CD4-positive, alpha-beta T cell treated with Interferon alpha-2 for 1 hour (primary cell): Measurements from ENCODE around the gene STK32C.
A peak's percentile ranks its signal among the peaks of the same experiment; 100 is the strongest.
"Not testable (repeated sequence)": the region's sequence is repeated elsewhere in the genome, so short reads cannot be mapped to it uniquely, and the experiment has no call there.

Experiments used
- DNase-seq, 2 donors: peaks; one replicate each; pipeline ENCODE4 v3.0.0-alpha.2; 2020 to 2022

STK32C gene

GRCh38 chr10:132314881-132315280, 7.1 kb upstream of the STK32C start:
- not testable (repeated sequence) for DNase-seq

- no peak for DNase-seq
These were observed 6.6 kb upstream of the STK32C start for GRCh38 chr10:132314336-132314735.

DNA sequence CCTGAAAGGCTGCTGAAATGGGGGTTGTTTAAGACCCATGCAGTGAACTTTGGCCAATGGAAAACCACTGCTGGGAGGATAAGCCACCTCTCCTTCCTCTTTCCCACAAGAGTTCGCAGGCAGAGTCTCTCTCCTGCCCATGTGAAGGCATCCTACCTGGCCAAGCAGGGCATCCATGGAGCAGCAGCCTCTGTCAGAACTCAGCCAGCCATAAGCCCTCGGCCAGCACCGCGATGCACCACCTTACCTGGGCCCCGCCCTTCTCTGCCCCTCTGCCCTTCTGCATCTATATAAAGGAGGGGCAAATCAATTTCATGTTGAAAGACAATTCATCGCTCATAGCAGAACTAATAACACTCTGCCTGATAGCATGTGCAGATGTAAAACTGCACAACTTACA, 6.1 kb upstream of the STK32C start:
- DNase-seq: no peak

DNA sequence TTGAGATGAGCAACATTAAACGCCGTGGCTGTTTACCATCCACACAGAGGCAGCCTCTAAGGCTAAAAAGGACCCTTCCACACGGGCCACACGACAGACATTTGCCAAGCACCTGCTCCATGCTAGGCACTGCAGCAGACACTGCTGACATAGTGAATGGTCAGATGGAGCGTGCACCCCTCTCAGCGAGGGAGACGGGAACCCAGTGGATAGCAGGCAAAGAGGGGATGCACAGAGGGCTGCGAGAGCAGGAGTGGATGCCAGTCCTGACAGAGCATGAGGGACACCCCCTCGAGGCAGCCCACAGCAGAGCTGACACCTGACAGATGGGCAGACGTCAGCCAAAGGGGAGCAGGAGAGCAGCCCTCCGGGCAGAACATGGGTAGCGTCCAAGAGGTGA, 5.6 kb upstream of the STK32C start:
- DNase-seq: no peak

- DNase-seq: no peak
These were observed 3.7 kb upstream of the STK32C start for GRCh38 chr10:132311338-132311939.

- DNase-seq: no peak
These were observed 3.1 kb upstream of the STK32C start for GRCh38 chr10:132310701-132311337.

DNA sequence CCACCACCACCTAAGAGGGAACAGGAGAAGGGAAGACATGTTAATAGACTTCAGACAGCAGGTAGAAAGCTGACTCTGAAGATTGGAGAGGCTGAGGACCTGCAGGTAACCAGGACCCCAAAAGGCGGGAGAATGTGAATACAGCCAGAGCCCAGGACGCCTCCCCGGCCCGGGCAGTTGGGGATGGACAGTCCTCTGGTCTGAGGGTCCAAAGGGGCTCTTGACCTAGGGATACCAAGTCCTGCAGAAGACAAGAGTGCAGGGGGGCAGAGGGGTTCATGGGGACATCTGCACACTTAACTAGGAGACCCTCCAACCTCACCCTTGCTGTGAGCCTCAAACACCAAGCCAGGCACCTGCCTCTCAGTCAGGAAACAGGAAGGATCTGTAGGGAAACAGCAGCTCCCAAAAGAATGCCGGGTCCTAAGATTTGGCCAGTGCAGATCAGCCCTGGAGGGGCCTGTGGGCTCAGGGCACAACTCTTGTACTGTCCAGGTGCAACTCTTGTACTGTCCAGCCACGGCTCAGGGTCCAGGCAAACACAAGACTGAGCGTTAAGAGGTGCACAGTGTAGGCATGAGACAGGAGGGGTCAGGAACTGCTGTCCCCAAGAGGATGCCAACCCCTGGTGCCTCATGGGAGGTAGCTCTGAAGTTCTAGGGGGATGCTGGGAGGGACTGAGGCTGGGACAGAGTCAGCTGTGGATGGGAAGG, 2.3 kb upstream of the STK32C start:
- no peak for DNase-seq

GRCh38 chr10:132309471-132309865, 1.7 kb upstream of the STK32C start:
- DNase-seq: no peak

- DNase-seq: no peak
These were observed 1.1 kb upstream of the STK32C start for GRCh38 chr10:132308587-132309470.

- DNase-seq: peak in 1 of 2 donors; percentile 41
These were observed 642 bp downstream of the STK32C start for GRCh38 chr10:132306864-132307751.

GRCh38 chr10:132306343-132306685, 1.4 kb downstream of the STK32C start:
- DNase-seq: no peak

DNA sequence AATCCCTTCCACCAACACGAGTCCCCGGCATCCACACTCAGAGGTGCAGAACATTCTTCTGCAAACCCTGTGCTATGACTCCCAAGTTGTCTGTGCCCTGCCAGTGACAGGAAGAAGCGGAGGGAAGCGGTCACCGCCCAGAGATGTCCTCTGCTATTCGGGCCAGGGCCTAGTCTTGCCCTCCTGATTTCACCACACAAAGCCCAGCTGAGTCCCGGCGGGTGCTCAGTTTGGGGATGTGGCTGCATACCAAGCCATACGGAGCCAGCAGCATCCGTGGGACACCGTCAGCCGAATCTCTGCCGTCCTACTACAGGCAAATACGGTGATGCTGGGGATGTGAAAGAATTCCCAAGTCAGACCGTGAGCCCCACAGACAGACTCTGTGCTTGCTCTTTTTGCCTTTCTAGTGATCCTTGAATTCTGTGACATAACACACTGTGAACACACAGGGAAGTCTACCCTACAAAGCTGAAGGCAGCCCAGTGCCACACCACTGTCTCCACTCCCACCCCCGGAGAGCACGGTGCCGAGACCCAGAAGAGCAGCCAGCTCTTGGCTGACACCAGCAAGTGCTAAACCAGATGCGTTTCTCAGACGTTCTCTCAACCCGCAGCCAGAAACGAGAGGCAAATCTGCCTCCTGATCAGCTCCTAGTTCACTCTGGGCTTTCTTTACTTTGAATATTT, 2.0 kb downstream of the STK32C start:
- no peak for DNase-seq

GRCh38 chr10:132304756-132305509, 2.8 kb downstream of the STK32C start:
- DNase-seq: no peak

DNA sequence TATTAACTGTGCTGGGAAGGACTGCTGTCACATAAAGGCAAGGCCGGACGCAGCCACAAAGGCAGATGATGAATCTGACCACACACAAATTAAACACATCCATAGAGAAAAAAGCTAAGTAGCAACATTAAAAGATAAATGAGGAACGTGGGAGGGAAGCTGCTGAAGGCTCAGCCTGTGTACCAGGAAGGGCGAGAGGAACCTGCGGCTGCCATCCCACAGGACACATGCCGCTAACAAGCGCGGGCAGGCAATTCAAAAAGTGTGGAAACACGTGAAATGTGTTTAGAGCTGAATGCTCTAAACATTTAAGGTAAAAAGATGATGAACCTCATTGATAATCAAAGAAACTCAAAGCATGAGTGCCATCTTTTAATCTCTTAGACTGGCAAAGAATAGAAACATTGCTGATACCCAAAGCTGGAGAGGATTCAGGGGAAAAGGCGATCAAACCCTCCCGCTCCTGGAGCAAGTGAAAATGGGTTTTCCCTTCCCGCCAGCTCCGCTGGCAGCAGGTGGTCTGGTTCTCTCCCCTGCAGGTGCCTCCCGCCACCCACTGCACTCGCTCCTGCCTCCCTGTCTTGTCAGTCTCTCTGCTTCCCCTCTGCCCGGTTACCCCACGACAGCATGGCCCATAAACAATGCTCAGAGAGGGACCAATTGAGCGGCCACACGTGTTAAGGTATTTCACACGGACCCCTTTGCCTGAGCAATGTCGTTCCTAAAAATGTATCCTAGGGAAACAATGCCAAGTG, 4.2 kb downstream of the STK32C start:
- DNase-seq: no peak

DNA sequence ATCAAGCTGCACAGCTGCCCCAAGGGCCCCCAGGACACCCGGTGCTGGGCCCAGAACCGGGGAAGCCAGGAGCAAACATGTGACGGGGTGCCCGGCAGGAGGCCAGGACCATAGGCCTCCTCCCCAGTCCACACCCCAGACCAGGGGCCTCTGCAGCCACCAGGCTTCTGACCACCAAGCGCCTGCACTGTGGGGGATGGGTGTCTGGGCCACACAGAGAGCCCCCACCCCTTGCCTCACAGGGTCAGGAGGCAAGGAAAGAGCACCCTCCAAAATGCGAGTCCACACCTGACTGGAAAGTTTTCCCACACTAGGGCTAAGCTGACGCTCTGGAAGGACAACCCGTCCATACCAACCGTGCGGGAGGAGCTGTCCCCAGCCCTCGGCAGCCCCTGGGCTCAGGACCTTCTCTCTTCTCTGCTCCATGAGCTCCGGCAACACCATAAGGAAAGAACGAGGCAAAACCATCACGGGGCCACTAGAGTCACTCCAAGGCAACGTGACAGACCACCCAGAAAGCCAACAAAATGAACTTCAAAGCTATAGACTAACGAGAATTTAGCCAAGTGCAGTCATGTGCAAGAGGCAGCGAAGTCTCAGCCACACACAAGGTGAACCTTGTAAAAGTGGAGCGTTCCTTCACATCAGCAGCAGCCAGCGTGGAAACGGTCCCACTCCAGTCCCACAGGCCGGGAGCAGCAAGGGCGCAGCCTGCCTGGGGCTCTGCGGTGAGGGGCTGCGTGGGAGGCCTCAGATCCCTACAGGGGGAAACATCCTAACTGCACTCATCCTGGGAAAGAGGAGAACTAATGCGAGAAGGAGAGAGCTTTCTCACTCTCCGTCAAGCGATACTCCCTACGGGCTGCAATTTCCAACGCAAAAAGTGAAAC, 5.1 kb downstream of the STK32C start:
- no peak for DNase-seq

GRCh38 chr10:132301371-132302330, 6.1 kb downstream of the STK32C start:
- DNase-seq: no peak

DNA sequence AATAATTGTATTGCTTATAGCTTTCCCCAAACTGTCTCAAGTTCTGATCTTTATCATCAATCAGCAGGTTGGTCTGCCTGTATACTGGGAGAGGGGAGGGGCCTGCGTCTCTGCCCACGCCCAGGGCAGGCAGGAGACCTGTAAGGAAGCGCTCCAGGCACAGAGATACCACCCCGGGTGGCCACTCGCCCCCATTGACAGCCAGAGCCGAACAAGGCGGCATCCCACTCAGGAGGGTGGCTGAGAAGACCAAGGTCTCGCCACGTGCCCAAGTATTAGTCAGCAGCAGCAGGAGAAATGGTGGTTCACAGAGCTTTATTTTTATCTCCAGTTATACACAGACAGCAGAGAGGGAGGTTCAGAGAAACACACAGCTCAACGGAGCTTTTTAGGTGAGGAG, 7.2 kb downstream of the STK32C start:
- no peak for DNase-seq
